H4 (cell line): ENCODE data around the gene NT5DC3. TPM values are rescaled to one million over a fixed set of nuclear protein-coding genes. Genes with fewer than 3 reads are reported as not detected.
A peak's percentile ranks its signal among the peaks of the same experiment; 100 is the strongest.

Source experiments
- DNase-seq: peaks from one replicate; pipeline ENCODE4 v3.0.0-alpha.2; 2015; ENCODE audit warnings: low spot score
- total RNA-seq: library from RNA; depleted of rRNA; stranded (reverse); fragments of >200 nt; shearing (Covaris generic); gene quantifications from 2 replicates; pipeline ENCODE4 v1.2.3, GENCODE V29; 2014; rRNA removed

Gene NT5DC3
- 3.2 and 3.7 TPM in 2 replicates for total RNA-seq

DNA sequence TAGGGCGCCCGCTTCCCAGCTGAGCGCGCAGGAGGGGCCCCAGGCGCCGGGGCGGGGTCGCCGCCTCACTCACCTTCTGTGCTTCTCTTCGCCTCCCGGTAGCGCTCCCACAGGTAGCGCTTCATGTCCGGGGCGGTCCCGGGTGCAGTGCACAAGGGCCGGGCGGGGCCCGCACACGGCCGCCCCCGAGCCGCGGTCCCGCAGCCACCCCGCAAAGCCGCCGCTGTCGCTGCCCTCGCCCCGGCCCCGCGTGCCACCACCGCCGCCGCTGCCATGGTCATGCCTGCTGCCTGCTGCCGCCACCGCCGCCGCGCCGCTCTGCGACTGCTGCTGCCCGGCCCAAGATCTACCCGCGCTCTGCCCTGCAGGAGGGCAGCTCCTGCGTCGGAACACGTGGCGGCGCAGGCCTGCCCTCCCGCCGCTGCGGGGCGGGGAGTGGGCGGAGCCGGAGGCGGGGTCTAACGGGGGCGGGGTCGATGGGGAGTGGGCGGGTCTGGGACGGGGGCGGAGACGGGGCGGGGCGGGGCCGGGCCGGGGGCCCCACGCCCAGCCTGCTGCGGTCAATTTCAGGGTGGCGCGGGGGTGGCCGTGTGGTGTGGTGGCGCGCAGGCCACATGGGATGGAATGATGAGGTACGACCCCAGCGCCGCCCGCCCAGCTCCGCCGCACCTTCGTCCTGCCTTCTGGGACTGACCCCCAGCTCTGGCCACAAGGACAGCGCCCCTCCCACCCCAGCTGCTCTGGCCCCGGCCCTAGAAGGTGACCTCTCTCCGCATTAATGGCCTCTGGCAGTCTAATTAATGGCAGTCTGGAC lies at the start of gene NT5DC3:
NT5DC3 (minus strand) TSS at position 359 of the 814 bp plus-strand sequence; CDS start at position 281, 78 bp downstream.
- peak; percentile 82 for DNase-seq

DNA sequence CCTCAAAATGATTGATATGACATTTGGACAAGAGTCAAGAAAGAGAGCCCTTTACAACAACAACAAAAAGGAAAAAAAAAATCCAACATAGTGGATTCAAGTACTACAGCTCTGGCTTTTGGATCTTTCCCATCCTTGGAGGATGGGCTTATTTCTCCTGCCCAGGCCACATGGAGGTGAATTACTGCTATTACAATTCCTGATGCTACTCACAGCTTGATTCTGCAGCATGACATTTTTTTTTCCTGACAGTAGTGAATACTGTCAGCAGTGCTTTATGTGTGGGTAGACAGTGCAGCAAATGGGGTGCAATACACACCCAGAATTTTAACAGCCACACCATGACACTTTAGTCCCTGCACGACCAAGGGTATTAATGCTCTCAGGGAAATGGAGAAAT lies 46.7 kb upstream of the NT5DC3 start:
- no peak for DNase-seq

DNA sequence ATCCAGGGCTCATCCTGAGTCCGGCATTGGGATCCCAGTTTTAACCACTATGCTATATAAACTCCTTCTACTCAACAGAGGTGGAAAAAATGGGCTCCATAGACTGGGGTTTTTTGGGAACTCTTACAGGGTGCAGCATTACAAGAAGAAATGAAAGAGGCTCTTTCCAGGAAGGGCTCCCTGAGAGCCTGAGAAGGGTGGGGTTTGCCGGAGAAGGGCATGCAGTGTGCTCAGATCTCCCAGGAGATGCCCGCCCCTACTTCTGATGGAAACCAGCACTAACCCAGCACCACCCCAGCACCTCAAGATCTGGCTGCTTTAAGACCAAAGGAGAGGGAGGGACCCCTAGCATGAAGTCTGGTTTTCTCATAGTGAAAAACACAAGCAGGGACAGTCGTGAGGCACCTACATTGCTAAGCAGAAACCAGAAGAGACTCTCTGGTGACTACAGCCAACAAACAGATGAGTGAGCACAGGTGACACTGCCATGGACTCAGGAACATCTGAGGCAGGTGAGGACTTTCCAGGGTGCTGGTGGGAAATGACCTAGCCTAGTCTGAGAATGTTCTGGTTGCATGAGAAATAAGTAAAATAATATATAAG lies 45.3 kb upstream of the NT5DC3 start:
- no peak for DNase-seq

DNA sequence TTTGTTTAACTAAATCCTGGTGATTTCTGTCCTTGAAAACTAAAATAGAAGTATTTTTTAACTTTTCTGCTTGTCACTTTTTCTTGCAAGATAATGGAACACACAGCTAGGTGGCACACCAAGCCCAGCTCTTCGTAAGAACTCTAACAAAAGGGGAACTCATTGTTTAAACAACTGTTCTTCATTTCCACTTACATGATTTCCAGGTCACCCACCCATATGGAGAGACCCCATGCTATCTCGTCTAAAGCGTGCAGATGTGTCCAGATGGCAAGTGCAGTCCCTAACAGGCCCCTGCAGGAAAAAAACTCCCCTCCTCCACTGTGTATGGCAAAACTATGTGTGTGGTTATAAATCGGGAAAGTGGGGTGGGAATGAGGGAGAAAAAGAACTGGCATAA lies 43.3 kb upstream of the NT5DC3 start:
- DNase-seq = peak; percentile 19

DNA sequence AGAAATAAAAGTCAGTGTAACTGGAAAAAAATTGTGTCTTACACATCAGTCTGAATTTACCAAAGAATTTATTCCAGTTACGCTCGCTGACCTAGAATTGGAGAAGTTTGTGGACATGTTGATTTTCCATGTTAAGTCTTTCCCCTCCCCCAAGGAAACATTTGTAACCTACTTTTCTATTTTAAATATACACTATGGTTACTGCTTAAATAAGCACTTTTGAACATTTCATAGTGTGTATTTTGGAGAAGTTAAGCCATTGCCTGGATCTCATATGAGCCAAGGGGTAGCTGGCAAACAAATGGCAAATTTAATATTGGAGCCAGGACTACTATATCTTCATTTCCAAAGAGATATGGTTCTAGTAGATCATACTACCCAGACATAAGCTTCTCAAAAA lies 42.9 kb upstream of the NT5DC3 start:
- DNase-seq = no peak

DNA sequence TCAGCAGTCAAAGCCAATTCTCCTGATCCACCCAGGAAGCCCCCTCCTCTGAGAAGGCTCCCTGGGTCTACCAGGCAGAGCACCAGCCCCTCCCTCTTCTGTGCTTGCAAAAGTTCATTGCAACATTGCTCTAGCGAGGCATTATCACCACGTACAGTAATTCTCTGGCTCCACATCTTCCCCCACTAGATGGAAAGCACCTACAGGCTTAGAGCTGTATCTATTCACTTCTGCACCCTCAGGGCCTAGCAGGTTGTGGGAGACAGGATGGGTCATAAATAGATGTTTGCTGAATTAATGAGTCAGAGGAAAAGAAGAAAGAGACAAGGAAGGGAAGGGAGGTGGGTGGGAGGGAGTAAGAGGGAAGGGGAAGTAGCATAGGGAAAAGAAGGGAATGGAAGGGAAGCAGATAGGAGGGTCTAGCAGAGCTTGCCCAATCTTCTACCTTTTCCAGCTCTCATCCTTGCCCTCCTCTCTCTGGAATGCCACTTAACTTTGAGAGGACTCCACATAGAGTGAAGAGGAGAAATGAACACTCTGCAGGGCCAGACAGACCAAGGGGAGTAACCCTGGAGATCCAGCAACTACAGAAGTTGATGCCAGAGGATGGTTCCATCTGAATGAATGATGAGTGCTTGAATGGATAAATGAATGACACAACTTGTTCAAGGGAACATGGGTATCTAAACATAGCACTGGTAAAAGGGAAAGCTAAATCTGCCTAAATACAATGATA lies 42.0 kb upstream of the NT5DC3 start:
- no peak for DNase-seq

DNA sequence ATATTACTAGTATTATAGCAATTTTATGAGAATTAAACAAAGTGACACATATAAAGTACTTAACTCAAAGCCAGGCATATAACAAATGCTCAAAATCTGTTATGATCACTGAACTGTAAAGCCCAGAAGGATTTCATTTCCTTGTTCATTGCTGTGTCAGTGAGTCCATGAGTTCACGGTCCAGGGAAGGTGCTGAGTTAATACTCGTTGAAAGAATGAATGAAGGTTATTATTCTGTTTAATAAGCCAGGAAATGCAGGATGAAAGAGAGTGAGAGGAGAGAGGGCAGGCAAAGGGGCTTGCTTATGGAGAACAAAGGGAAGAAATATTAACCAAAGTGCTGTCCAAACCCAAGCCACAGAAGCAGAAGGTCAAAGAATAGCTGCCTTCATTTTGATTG lies 40.2 kb upstream of the NT5DC3 start:
- DNase-seq = no peak

DNA sequence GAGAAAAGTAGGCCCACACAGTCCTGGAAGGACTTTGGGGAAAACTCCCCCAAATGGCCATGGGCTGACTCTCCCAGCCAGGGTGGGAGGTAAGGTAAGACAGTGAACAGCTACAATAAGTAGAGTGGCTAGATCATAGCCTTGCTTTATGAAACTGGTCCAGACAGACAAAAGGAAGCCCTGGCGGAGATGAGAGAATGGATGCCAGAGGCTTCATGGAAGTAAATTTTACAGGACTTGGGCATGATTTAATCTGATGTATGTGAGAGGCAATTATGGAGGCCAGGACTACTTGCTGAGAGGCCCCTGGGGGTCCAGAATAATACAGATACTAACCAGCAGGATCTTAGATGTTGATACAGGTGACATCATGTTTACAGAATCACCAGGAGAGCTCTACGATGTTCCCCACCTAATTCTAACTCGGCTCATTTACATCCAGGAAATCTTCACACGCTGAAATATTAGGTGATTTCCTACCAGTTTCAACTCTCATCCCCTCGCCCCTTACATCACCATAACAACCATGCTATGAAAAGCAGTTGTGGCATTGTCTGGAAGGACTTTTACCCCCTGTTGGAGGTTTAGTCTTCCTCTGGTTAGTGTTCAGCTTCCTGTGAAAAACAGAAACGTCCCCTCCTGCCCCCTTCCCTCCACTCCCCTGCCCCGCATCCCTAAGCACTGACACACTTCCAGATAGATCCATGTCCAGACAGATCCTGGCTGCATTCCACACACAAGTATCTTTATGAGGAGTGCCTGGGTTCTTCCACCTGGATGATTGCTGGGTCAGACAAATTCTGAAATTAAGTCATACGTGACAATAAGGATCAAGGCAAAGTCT lies 39.5 kb upstream of the NT5DC3 start:
- no peak for DNase-seq

DNA sequence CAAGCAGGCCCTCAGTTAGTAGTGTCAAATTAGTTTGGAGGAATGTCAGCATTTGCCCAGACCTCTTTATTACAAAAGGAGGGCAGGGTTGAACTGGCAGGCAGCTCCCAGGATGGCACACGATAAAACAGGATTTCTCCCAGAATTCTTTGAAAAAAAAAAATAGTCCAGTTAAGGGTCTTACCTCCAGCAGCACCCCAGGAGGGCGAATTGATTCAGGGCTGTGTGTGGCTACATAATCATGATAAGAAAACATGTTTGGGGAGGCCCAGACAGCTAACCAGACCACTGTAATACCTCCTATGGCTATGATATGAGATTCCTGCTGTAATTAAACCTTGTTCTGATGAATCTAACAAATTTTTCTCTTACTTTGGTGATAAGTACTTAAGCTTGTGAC lies 38.8 kb upstream of the NT5DC3 start:
- no peak for DNase-seq

DNA sequence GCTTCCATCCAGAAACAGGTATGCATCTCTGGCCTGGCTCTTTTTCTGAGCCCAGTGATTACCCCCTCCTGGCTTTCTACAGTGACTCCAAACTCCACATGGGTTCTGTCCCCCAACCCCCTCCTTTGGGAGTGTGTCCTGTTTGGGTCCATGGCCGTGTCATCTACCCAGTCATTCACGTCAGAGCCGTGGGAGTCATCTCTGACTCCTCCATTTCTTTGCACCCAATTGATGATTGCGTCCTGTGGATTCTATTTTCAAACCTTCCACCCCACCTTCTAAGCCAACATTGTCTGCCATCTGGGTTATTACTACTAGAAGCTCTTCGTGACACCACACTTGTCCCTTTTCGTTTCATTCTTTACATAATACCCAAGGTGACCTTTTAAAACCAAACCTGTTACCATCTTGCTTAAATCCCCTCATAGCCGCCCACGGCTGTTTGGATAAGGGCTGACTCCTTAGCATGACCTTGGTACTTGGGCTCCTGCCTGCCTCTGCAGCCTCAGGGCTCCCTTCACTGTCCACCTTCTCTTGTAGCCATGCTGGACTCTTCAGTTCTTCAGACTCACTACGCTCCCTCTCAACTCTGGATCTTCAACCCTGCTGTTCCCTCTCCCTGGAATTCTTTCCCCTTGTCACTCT lies 38.1 kb upstream of the NT5DC3 start:
- no peak for DNase-seq

DNA sequence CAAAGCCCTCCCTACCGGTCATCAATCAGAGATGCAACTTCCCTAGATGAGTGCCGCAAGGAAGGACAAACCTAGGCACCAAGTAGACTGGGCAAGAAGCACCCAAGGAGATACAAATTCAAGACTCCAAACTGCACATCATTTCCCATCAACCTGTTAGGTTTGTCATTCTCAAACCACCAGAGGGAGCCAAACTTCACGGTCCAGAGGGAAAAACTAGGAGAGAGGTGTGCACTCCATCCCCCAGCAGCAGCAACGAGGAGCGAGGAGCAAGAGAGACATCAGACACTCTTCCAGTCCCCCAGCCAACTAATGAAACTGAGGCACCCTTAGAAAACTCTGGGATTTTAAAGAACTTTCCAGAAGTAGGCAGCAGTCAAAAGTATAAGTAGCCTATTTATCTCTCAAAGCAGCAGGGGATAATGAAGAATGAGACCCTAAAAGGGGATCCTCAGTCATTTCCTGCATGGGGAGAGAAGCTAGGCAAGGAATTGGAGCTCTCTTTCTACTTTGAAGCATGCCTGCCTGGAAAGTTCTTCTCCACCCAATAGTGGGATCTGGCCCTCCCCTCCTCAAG lies 37.0 kb upstream of the NT5DC3 start:
- peak; percentile 71 for DNase-seq

DNA sequence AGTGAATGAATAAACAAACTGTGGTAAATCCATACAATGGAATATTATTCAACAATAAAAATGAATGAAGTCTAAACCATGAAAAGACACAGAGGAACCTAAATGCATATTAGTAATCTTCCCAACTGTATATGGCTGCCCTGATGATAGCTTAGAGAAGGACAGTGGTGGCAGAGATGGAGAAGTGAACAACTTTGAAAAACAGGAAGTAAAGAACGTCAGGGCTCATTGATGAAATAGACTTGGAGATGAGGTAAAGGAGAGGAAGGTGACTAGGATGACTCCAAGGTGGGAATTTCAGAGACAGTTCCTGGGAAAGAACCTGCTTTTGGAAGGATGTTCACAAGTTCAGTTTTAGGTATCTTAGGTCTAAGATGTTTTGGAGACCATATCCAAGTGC lies 36.3 kb upstream of the NT5DC3 start:
- no peak for DNase-seq

DNA sequence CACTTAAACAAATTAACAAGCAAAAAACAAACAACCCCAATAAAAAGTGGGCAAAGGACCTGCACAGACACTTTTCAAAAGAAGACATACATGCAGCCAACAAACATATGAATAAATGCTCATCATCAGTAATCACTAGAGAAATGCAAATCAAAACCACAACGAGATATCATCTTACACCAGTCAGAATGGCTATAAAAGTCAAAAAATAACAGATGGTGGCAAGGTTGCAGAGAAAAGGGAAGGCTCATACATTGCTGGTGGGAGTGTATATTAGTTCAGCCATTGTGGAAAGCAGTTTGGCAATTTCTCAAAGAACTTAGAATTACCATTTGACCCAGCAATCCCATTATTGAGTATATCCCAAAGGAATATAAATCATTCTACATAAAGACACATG lies 34.6 kb upstream of the NT5DC3 start:
- DNase-seq = no peak

DNA sequence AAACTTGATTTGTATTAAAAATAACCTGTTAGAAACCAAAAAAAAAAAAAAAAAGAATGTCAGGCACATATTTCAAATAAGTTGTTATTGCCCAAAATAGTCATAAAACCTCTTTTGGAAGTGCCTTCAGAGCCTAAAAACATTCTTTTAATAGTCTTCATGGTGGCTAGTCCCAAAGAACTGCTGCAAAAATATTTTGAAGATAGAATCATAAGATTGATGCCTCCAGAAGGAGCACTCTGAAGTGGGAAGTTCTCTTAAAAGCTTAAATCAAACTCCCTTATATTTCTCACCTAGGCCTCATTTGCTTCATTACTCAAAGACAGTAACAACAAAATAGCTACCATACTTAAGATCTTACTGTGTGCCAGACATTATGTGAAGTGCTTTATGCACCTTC lies 27.2 kb upstream of the NT5DC3 start:
- DNase-seq = no peak

DNA sequence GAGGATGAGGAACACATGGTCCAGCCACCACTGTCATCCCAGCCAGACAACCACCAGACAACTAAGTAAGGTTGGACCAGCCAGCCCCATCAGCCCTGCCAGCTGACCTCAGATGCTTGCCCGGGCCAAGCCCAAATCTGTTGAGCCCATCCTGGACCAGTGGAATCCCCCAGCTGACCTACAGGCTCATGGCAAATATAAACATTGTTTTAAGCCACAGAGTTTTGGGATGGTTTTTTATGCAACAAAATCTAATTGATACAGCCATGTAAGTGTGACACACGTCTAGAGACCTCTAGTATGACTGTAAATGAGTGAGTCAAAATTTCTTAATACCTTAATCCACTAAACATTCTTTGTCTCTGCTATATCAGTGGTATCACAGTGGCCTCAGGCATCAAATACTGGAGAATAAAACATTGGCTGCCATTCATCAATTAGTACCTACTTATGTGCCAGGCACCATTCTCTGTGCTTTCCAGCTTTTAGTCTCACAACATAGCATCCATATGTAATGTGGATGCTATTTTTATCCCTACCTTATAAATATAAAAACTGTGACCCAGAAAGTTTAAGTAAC lies 24.2 kb upstream of the NT5DC3 start:
- DNase-seq = no peak

DNA sequence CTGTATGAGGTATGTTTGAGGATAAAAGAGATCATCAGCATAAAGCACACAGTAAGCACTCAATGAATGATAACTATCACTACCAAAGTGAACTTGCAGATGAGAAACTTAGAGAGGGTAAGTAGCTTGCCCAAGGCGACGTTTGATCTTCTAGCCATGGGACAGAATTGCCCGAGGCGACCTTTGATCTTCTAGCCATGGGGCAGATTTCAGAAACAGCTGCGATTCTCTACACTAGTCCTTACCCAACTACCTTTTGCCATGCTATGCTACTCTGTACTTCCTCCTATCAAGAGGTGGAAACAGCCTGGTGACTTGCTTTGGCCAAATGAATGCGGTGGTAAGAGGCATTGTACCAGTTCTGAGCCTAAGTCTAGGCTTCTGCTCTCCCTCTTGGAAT lies 23.7 kb upstream of the NT5DC3 start:
- DNase-seq = no peak

DNA sequence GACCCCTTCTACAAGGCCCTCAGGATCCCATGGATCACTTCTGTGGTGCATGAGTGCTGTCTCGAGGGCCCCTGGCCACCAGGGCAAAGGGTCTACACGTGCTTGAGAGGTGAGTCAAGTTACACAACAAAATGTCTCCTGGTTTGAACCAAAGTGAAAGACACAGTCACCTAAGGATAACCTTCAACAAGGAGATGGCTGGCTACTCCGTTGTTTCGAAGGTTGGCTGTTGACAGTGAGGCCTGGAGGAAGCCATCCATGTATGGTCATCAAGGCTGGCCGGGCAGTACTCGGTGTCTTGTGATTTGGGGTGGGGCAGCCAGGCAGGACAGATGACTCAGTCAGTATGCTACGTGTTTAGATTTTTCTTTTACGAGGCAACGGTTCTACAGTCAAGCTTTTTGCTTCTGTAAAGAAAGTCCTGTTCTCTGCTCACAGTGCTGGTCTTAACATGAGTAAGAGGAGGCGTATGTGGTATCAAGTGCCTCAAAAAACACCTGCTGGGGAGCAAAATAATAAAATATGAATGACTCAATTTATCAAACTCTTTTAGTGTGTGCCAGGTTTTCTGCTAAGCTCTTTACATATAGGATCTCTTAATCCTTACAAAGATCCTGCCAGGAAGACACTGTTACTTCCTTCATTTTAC lies 18.0 kb upstream of the NT5DC3 start:
- peak; percentile 92 for DNase-seq

DNA sequence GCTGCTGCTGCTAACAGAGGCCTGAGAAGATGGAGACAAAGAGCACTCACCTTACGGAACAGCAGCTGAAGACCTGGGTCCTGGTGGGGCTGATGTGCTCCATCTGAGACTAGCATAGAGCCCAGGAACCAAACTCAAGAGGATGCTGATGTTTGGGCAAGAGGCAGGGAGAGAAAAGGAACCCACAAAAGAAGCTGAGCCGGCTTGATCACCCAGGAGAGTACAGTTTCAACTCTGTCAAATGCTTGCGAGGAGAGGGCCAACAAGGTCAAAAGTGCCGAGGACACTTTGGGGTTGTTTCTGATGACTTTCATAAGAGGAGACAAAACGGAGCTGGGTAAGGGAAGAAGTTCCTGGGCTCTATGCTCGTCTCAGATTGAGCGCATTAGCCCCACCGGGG lies 17.3 kb upstream of the NT5DC3 start:
- no peak for DNase-seq

DNA sequence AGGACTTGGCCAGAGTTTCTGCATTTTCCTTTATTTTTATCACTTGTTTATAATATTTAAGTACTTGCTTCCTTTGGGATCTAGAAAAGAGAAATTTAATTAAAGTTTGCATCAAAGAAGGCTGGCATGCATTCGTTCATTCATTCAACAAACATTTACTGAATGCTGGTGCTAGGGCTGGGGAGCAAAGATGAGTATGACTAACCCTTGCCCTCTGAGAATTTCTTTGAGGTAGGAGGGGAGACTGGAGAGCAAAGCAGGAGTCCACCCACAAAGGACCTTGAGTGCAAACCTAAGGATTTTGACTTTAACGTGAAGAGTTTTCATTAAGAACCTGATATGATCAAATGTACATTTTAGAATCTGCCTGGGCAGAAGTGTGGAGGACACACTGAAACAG lies 16.1 kb upstream of the NT5DC3 start:
- no peak for DNase-seq
